HepG2 (cell line): ENCODE data around the gene KCNMB4. TPM values are rescaled to one million over a fixed set of nuclear protein-coding genes. Genes with fewer than 3 reads are reported as not detected.

Experiments
- ATAC-seq: fragments of 200-7000 bp; cut with Tn5 transposase; 3 replicates; pipeline ENCODE4 v1.9.1; 2020; ENCODE audit warnings: mild to moderate bottlenecking, moderate library complexity
- BruUV-seq: library from RNA; stranded (reverse); fragments of 400-500 nt; replicated peaks from 2 replicates; lab custom pipeline; 2021; lab: Mats Ljungman, UMichigan
- CTCF ChIA-PET: fragments of 300-600 bp; formaldehyde crosslinking; extraction: SDS; loops from one replicate; lab custom pipeline; 2021; ENCODE audit warnings: low total read pairs, inconsistent platforms, low intra/inter-chr PET ratio; lab: Yijun Ruan, JAX
- POLR2A ChIA-PET: fragments of 350-600 bp; sonication (Branson Sonifier 250); formaldehyde crosslinking; loops from one replicate; lab custom pipeline; 2020; ENCODE audit warnings: antibody characterized with exemption, inconsistent platforms; lab: Yijun Ruan, JAX
- DNase-seq: peaks from one replicate; pipeline ENCODE4 v3.0.0-alpha.2; 2015; ENCODE audit warnings: low spot score
- FAIRE-seq: peaks from 3 replicates; lab custom pipeline; 2011; peaks lifted over from hg19 to GRCh38; lab: Jason Lieb, UNC
- H2AFZ ChIP-seq: one replicate; pipeline ENCODE4 v1.6.1; 2011; ENCODE audit warnings: low read length, inconsistent platforms
- H3K27ac ChIP-seq: fragments of 300-600 bp; 3 replicates; pipeline ENCODE4 v1.8.0; 2011; ENCODE audit warnings: mixed run types, mild to moderate bottlenecking, mixed read lengths, low read length, inconsistent platforms; ENCODE audit not compliant: insufficient read depth; ENCODE audit errors: extremely low read length
- H3K27me3 ChIP-seq, 2 experiments: fragments of 200-600 bp in 1 of 2; 2 replicates in 1 of 2; 3 replicates in 1 of 2; pipeline versions ENCODE4 v1.6.0 to v1.8.0; 2011; ENCODE audit warnings: low read length in 2 of 2, mild to moderate bottlenecking in 2 of 2, moderate library complexity in 2 of 2, inconsistent platforms in 1 of 2; ENCODE audit not compliant: insufficient read depth in 2 of 2, control insufficient read depth in 1 of 2
- H3K36me3 ChIP-seq, 2 experiments: fragments of 200-600 bp in 1 of 2; replicated peaks in 1 of 2; 2 replicates in 1 of 2; 3 replicates in 1 of 2; pipeline versions ENCODE4 v1.5.1 to v1.8.0; 2011; ENCODE audit warnings: low read length in 2 of 2, inconsistent platforms in 1 of 2; ENCODE audit not compliant: insufficient read depth in 2 of 2, control insufficient read depth in 1 of 2
- H3K4me1 ChIP-seq: 2 replicates; pipeline ENCODE4 v1.5.1; 2012; ENCODE audit warnings: low read length, inconsistent platforms; ENCODE audit not compliant: insufficient read depth
- H3K4me2 ChIP-seq: 2 replicates; pipeline ENCODE4 v1.6.0; 2011; ENCODE audit warnings: low read depth, low read length, inconsistent platforms
- H3K4me3 ChIP-seq, 3 experiments: fragments of 200-600 bp in 1 of 3; sonication (generic), shearing (Covaris generic) in 1 of 3; replicated peaks in 1 of 3; 2 replicates each; pipeline ENCODE4 v1.5.1; 2011 to 2016; ENCODE audit warnings: low read length in 3 of 3, inconsistent platforms in 2 of 3, low read depth in 2 of 3, mild to moderate bottlenecking in 2 of 3, control low read depth in 1 of 3, mixed read lengths in 1 of 3; ENCODE audit not compliant: insufficient read depth in 1 of 3
- H3K79me2 ChIP-seq: one replicate; pipeline ENCODE4 v1.6.1; 2011; ENCODE audit warnings: low read length, inconsistent platforms; ENCODE audit not compliant: insufficient read depth
- H3K9ac ChIP-seq: 2 replicates; pipeline ENCODE4 v1.6.0; 2011; ENCODE audit warnings: mild to moderate bottlenecking, low read depth, low read length, inconsistent platforms; ENCODE audit not compliant: insufficient read depth
- H3K9me3 ChIP-seq: 2 replicates; pipeline ENCODE4 v1.5.1; 2012; ENCODE audit warnings: mild to moderate bottlenecking, low read length
- H4K20me1 ChIP-seq: 2 replicates; pipeline ENCODE4 v1.6.0; 2011; ENCODE audit warnings: inconsistent platforms, mild to moderate bottlenecking, low read length, moderate library complexity; ENCODE audit not compliant: insufficient read depth
- ARID5B ChIP-seq: IDR thresholded peaks from 2 replicates; pipeline ENCODE4 v1.4.0; 2020; ENCODE audit warnings: mild to moderate bottlenecking, missing genetic modification reagents
- GTF3A ChIP-seq: sonication (generic); formaldehyde crosslinking; conservative IDR thresholded peaks from 2 replicates; pipeline ENCODE4 v1.4.0; 2020; ENCODE audit warnings: mild to moderate bottlenecking, missing genetic modification reagents
- KDM2A ChIP-seq: sonication (generic); formaldehyde crosslinking; IDR thresholded peaks from 2 replicates; pipeline ENCODE4 v1.4.0; 2020; ENCODE audit warnings: low read depth, missing genetic modification reagents, borderline replicate concordance
- MED8 ChIP-seq: sonication (generic); formaldehyde crosslinking; IDR thresholded peaks from 2 replicates; pipeline ENCODE4 v1.8.1; 2023; ENCODE audit warnings: mild to moderate bottlenecking, missing genetic modification reagents; ENCODE audit not compliant: insufficient replicate concordance
- SOX6 ChIP-seq, 2 experiments: fragments of 450-650 bp in 1 of 2; sonication (generic) in 1 of 2; formaldehyde crosslinking in 1 of 2; IDR thresholded peaks; 2 replicates each; pipeline versions ENCODE4 v1.4.0 to v1.6.1; 2017 to 2020; ENCODE audit warnings: antibody characterized with exemption in 1 of 2, mild to moderate bottlenecking in 1 of 2, missing genetic modification reagents in 1 of 2
- SP5 ChIP-seq: IDR thresholded peaks from 2 replicates; pipeline ENCODE4 v1.6.1; 2016; ENCODE audit warnings: low read depth, borderline replicate concordance
- ZKSCAN1 ChIP-seq: fragments of 150-350 bp; IDR thresholded peaks from 2 replicates; pipeline ENCODE4 v1.6.1; 2014; ENCODE audit warnings: low read length
- ZNF124 ChIP-seq: sonication (generic); formaldehyde crosslinking; IDR thresholded peaks from 2 replicates; pipeline ENCODE4 v1.4.0; 2020; ENCODE audit warnings: missing genetic modification reagents
- ZNF143 ChIP-seq: sonication (generic); formaldehyde crosslinking; IDR thresholded peaks from 2 replicates; pipeline ENCODE4 v1.4.0; 2020; ENCODE audit warnings: missing genetic modification reagents
- ZNF282 ChIP-seq: fragments of 450-650 bp; IDR thresholded peaks from 2 replicates; pipeline ENCODE4 v1.6.1; 2018; ENCODE audit not compliant: partially characterized antibody
- ZNF629 ChIP-seq: sonication (generic); formaldehyde crosslinking; conservative IDR thresholded peaks from 2 replicates; pipeline ENCODE4 v1.5.0; 2020; ENCODE audit warnings: missing genetic modification reagents
- ZSCAN12 ChIP-seq: sonication (generic); formaldehyde crosslinking; IDR thresholded peaks from 2 replicates; pipeline ENCODE4 v1.9.0; 2021; ENCODE audit warnings: mild to moderate bottlenecking, missing genetic modification reagents
- WGBS: methylation state at CpG from one replicate; pipeline ENCODE4 v1.1.6; 2017; ENCODE audit warnings: low lambda C conversion rate; 5-methylcytosine and 5-hydroxymethylcytosine counted together
- in situ Hi-C: cut with HindIII; loops from 2 replicates; pipeline ENCODE4 v1.10.0; 2017; ENCODE audit warnings: low pct_unique_long_range_greater_than_20kb; ENCODE audit not compliant: extremely low pct_ligation_motif_present
- intact Hi-C: fragments of 100-400 bp; cut with micrococcal nuclease; formaldehyde crosslinking; loops from one replicate; pipeline ENCODE4 v1.10.0; 2022; ENCODE audit not compliant: unreplicated experiment
- polyA plus RNA-seq, 8 experiments: library from polyadenylated mRNA; depleted of rRNA in 3 of 8; stranded (reverse) in 7 of 8; unstranded in 1 of 8; fragments of >200 nt; fragmentation: Illumina TruSeq in 4 of 8; extraction: Trizol in 4 of 8; gene quantifications; 2 replicates each; pipeline versions ENCODE4 v1.2.1 to v1.2.3, GENCODE V29; 2011 to 2016; ENCODE audit warnings: low read depth in 4 of 8, missing spikeins in 1 of 8, mixed read lengths in 1 of 8; ENCODE audit not compliant: insufficient read depth in 1 of 8
- total RNA-seq, 5 experiments: library from RNA; depleted of rRNA; stranded (reverse); fragments of >200 nt; fragmentation: Illumina TruSeq; extraction: Trizol; gene quantifications; 2 replicates each; pipeline ENCODE4 v1.2.3, GENCODE V29; 2016; ENCODE audit warnings: low read depth in 1 of 5
- TF ChIP-seq, protein P1 (sequence below): sonication (generic); formaldehyde crosslinking; IDR thresholded peaks from 2 replicates; pipeline ENCODE4 v1.4.0; 2020; ENCODE audit warnings: missing genetic modification reagents, borderline replicate concordance
- TF ChIP-seq, protein P2 (sequence below): sonication (generic); formaldehyde crosslinking; IDR thresholded peaks from 2 replicates; pipeline ENCODE4 v1.8.0; 2022; ENCODE audit warnings: low read depth, missing genetic modification reagents

The KCNMB4 gene
- total and polyA plus RNA-seq, 2 of the 13 experiments (the other 11 are each of a cell fraction or from before 2014, with no cell fraction given), result 0.67 to 0.84 TPM

- no peak for TF ChIP-seq ARID5B (CRISPR knock-in tag)
- TF ChIP-seq, all 625 proteins: peak for 0
Measured at GRCh38 chr12:70372881-70373280, 6.8 kb downstream of the KCNMB4 start (continued).

- ChIA-PET CTCF (no interaction called here), POLR2A (no interaction called here)
- Histone ChIP-seq H3K4me3 (no peak overlapping the region), H3K4me2 (no peak overlapping the region), H3K9ac (no peak overlapping the region), H3K4me1 (no peaks in the 10 kb centered on the region), H3K9me3 (no peaks in the 10 kb centered on the region), H3K27ac (no peak overlapping the region), H3K36me3 (no peaks in the 10 kb centered on the region), H3K79me2 (no peaks in the 10 kb centered on the region), H3K27me3 (no peaks in the 10 kb centered on the region), H2AFZ (no peak overlapping the region), H4K20me1 (no peaks in the 10 kb centered on the region)
- no peak for FAIRE-seq
- no peak for DNase-seq
- no TSS peak for BruUV-seq
- in situ Hi-C loops (no loop called here), intact Hi-C loops (no loop called here)
- 19% methylated on average over 1 of the region's 1 CpG for WGBS
- no peak for ATAC-seq
- TF ChIP-seq ZSCAN12 (CRISPR knock-in tag) (no peak), KDM2A (CRISPR knock-in tag) (no peak), MED8 (CRISPR knock-in tag) (no peak), ZNF629 (CRISPR knock-in tag) (no peak), ZNF282 (no peak), SP5 (no peak), ZKSCAN1 (no peak), ZNF143 (CRISPR knock-in tag) (no peak), ZNF124 (no peak), GTF3A (CRISPR knock-in tag) (no peak), SOX6 (IDR thresholded peaks at IDR 0.05) (no peak), SOX6 (CRISPR knock-in tag; IDR thresholded peaks at IDR 0.05) (no peak)
- TF ChIP-seq, protein P1, sequence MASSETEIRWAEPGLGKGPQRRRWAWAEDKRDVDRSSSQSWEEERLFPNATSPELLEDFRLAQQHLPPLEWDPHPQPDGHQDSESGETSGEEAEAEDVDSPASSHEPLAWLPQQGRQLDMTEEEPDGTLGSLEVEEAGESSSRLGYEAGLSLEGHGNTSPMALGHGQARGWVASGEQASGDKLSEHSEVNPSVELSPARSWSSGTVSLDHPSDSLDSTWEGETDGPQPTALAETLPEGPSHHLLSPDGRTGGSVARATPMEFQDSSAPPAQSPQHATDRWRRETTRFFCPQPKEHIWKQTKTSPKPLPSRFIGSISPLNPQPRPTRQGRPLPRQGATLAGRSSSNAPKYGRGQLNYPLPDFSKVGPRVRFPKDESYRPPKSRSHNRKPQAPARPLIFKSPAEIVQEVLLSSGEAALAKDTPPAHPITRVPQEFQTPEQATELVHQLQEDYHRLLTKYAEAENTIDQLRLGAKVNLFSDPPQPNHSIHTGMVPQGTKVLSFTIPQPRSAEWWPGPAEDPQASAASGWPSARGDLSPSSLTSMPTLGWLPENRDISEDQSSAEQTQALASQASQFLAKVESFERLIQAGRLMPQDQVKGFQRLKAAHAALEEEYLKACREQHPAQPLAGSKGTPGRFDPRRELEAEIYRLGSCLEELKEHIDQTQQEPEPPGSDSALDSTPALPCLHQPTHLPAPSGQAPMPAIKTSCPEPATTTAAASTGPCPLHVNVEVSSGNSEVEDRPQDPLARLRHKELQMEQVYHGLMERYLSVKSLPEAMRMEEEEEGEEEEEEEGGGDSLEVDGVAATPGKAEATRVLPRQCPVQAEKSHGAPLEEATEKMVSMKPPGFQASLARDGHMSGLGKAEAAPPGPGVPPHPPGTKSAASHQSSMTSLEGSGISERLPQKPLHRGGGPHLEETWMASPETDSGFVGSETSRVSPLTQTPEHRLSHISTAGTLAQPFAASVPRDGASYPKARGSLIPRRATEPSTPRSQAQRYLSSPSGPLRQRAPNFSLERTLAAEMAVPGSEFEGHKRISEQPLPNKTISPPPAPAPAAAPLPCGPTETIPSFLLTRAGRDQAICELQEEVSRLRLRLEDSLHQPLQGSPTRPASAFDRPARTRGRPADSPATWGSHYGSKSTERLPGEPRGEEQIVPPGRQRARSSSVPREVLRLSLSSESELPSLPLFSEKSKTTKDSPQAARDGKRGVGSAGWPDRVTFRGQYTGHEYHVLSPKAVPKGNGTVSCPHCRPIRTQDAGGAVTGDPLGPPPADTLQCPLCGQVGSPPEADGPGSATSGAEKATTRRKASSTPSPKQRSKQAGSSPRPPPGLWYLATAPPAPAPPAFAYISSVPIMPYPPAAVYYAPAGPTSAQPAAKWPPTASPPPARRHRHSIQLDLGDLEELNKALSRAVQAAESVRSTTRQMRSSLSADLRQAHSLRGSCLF (CRISPR knock-in tag), result no peak
- TF ChIP-seq, protein P2, sequence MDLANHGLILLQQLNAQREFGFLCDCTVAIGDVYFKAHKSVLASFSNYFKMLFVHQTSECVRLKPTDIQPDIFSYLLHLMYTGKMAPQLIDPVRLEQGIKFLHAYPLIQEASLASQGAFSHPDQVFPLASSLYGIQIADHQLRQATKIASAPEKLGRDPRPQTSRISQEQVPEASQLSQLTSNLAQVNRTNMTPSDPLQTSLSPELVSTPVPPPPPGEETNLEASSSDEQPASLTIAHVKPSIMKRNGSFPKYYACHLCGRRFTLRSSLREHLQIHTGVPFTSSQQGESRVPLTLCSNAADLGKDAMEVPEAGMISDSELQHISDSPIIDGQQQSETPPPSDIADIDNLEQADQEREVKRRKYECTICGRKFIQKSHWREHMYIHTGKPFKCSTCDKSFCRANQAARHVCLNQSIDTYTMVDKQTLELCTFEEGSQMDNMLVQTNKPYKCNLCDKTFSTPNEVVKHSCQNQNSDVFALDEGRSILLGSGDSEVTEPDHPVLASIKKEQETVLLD (CRISPR knock-in tag), result no peak
Measured at GRCh38 chr12:70379846-70380245, 13.8 kb downstream of the KCNMB4 start.
